Measurements from ENCODE around the gene ATF7. TPM values are rescaled to one million over a fixed set of nuclear protein-coding genes. Genes with fewer than 3 reads are reported as not detected.

Gene ATF7
- total RNA-seq, 2 experiments from 2014 or later: 13.3 to 14.3 TPM

GRCh38 chr12:53467082-53467481 is 159.1 kb downstream of the ATF7 start:
- Mint-ChIP-seq H3K4me3 (no peak overlapping the region), H3K4me1 (ENCODE audit: low read depth) (peaks cover 52% of the 10 kb centered on the region), H3K27ac (no peak overlapping the region), H3K9me3 (no peaks in the 10 kb centered on the region), H3K36me3 (ENCODE audit: low read depth) (peaks cover 100% of the 10 kb centered on the region), H3K27me3 (no peaks in the 10 kb centered on the region)
- Histone ChIP-seq H3K27me3 (ENCODE audit: control insufficient read depth in 1 of 2, insufficient read depth in 2 of 2, low read length in 2 of 2) (no peaks in the 10 kb centered on the region), H3K9me3 (ENCODE audit: control insufficient read depth in 1 of 2, insufficient read depth in 1 of 2, low read length in 2 of 2) (no peaks in the 10 kb centered on the region), H3K27ac (ENCODE audit: low read depth in 1 of 2, low read length in 2 of 2) (no peak overlapping the region), H3K4me3 (ENCODE audit: low read length) (no peak overlapping the region), H3K4me1 (ENCODE audit: insufficient read depth, low read length) (peaks cover 8% of the 10 kb centered on the region), H3K36me3 (ENCODE audit: insufficient read depth, low read length) (peaks cover 99% of the 10 kb centered on the region)
- TF ChIP-seq CTCF (IDR thresholded peaks at IDR 0.05): no peak
- DNase-seq: no peak
- ChIA-PET POLR2A (no interaction called here), CTCF (interaction anchor here (2.7 kb wide), 1 partner anchor 41 kb away, joined by 5 read pairs; no protein-coding TSS in a partner anchor)
- ATAC-seq (ENCODE audit: poor library complexity): no peak
- intact Hi-C loops (cut with DNase I, micrococcal nuclease): no loop called here

GRCh38 chr12:53466640-53467039 is 159.5 kb downstream of the ATF7 start:
- no peak overlapping the region for H3K4me3 Mint-ChIP-seq
- intact Hi-C loops (cut with DNase I, micrococcal nuclease): no loop called here
- no peaks in the 10 kb centered on the region for H3K27me3 Mint-ChIP-seq
- ATAC-seq (ENCODE audit: poor library complexity) (no peak), DNase-seq (no peak)
- Histone ChIP-seq H3K4me3 (ENCODE audit: low read length) (no peak overlapping the region), H3K27ac (ENCODE audit: low read depth in 1 of 2, low read length in 2 of 2) (no peak overlapping the region), H3K36me3 (ENCODE audit: insufficient read depth, low read length) (peaks cover 99% of the 10 kb centered on the region), H3K4me1 (ENCODE audit: insufficient read depth, low read length) (peaks cover 5% of the 10 kb centered on the region), H3K27me3 (ENCODE audit: control insufficient read depth in 1 of 2, insufficient read depth in 2 of 2, low read length in 2 of 2) (no peaks in the 10 kb centered on the region), H3K9me3 (ENCODE audit: control insufficient read depth in 1 of 2, insufficient read depth in 1 of 2, low read length in 2 of 2) (no peaks in the 10 kb centered on the region)
- H3K4me1 Mint-ChIP-seq (ENCODE audit: low read depth): peaks cover 48% of the 10 kb centered on the region
- no peaks in the 10 kb centered on the region for H3K9me3 Mint-ChIP-seq
- no peak overlapping the region for H3K27ac Mint-ChIP-seq
- H3K36me3 Mint-ChIP-seq (ENCODE audit: low read depth): peaks cover 100% of the 10 kb centered on the region
- CTCF ChIA-PET: interaction anchor here (0.9 to 2.7 kb wide), 2 partner anchors 9 to 42 kb away, joined by 3 to 5 read pairs; no protein-coding TSS in a partner anchor
- POLR2A ChIA-PET: no interaction called here
- TF ChIP-seq CTCF (IDR thresholded peaks at IDR 0.05): no peak

DNA sequence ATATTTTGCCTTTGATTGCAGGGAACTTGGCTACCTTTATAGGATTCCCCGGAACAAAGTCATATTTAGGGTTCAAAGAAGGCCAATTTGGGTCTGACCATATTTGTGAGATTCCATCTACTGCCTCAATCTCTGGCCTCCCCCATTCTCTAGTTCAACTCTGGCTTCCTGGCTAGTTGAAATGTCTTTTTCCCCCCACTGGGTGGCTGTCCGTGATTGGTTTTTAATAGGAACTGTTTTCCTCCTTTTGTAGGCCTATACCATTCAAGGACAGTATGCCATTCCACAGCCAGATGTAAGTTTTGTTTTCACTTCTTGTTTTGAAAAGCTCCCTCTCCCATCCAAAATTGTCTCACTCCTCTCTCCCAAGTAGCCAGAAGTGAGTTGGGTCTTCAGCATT is 160.5 kb downstream of the ATF7 start:
- Histone ChIP-seq H3K36me3 (ENCODE audit: insufficient read depth, low read length) (peaks cover 100% of the 10 kb centered on the region), H3K27ac (ENCODE audit: low read depth in 1 of 2, low read length in 2 of 2) (no peak overlapping the region), H3K4me3 (ENCODE audit: low read length) (no peak overlapping the region), H3K27me3 (ENCODE audit: control insufficient read depth in 1 of 2, insufficient read depth in 2 of 2, low read length in 2 of 2) (no peaks in the 10 kb centered on the region), H3K4me1 (ENCODE audit: insufficient read depth, low read length) (peaks cover 8% of the 10 kb centered on the region), H3K9me3 (ENCODE audit: control insufficient read depth in 1 of 2, insufficient read depth in 1 of 2, low read length in 2 of 2) (no peaks in the 10 kb centered on the region)
- DNase-seq: no peak
- no peak for ATAC-seq (ENCODE audit: poor library complexity)
- intact Hi-C loops (cut with DNase I, micrococcal nuclease): no loop called here
- H3K9me3 Mint-ChIP-seq: no peaks in the 10 kb centered on the region
- no peak for TF ChIP-seq CTCF (IDR thresholded peaks at IDR 0.05)
- ChIA-PET POLR2A (interaction anchor here (0.9 to 1.4 kb wide), 2 partner anchors 8 to 43 kb away, joined by 3 to 4 read pairs; no protein-coding TSS in a partner anchor), CTCF (interaction anchor here (0.9 to 2.7 kb wide), 2 partner anchors 8 to 43 kb away, joined by 3 to 5 read pairs; no protein-coding TSS in a partner anchor)
- peaks cover 48% of the 10 kb centered on the region for H3K4me1 Mint-ChIP-seq (ENCODE audit: low read depth)
- H3K27ac Mint-ChIP-seq: peak overlapping the region; percentile 36
- no peaks in the 10 kb centered on the region for H3K27me3 Mint-ChIP-seq
- H3K4me3 Mint-ChIP-seq: no peak overlapping the region
- peaks cover 100% of the 10 kb centered on the region for H3K36me3 Mint-ChIP-seq (ENCODE audit: low read depth)

Data from CD4-positive, alpha-beta T cell (primary cell).